Hepatocyte (in vitro differentiated cells): Measurements from ENCODE around the gene FAM83F.

Experiments used
- EZH2 ChIP-seq: fragments of 200-600 bp; sonication (generic); IDR thresholded peaks from 2 replicates; pipeline ENCODE4 v1.6.1; 2016; ENCODE audit warnings: antibody characterized with exemption, mild to moderate bottlenecking, borderline replicate concordance
- TF ChIP-seq, protein P1 (sequence below): fragments of 200-600 bp; sonication (generic); IDR thresholded peaks from 2 replicates; pipeline ENCODE4 v1.5.1; 2016; ENCODE audit warnings: antibody characterized with exemption, mild to moderate bottlenecking; ENCODE audit not compliant: poor library complexity

DNA sequence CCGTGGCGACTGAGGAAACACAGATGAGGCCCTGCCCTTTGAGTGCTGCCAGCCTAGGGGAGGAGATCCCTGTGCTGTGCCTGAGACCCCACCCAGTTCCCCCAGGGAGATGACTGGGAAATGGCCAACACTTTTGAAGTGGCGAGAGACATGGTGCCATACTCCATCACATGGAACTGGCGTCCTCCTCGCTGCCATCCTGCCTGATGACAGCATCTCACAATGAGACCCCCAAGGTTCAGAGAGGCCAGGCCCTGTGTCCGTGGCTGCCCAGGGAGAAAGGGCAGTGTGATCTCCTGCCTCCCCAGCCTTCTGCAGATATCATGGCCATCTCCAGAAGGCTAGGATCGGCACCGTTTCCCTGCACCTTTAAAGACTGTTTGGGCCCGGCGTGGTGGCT is 31.1 kb downstream of the FAM83F start:
- TF ChIP-seq, protein P1, sequence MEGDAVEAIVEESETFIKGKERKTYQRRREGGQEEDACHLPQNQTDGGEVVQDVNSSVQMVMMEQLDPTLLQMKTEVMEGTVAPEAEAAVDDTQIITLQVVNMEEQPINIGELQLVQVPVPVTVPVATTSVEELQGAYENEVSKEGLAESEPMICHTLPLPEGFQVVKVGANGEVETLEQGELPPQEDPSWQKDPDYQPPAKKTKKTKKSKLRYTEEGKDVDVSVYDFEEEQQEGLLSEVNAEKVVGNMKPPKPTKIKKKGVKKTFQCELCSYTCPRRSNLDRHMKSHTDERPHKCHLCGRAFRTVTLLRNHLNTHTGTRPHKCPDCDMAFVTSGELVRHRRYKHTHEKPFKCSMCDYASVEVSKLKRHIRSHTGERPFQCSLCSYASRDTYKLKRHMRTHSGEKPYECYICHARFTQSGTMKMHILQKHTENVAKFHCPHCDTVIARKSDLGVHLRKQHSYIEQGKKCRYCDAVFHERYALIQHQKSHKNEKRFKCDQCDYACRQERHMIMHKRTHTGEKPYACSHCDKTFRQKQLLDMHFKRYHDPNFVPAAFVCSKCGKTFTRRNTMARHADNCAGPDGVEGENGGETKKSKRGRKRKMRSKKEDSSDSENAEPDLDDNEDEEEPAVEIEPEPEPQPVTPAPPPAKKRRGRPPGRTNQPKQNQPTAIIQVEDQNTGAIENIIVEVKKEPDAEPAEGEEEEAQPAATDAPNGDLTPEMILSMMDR = no peak
- TF ChIP-seq EZH2 = no peak
